ENCODE data around the gene EEIG1.
A peak's percentile ranks its signal among the peaks of the same experiment; 100 is the strongest.

EEIG1 gene

GRCh38 chr9:127945942-127946341 is 34.8 kb downstream of the EEIG1 start:
- H3K27me3 Mint-ChIP-seq (ENCODE audit: low read depth) = no peaks in the 10 kb centered on the region
- H3K9me3 Mint-ChIP-seq = no peaks in the 10 kb centered on the region
- H3K4me1 Mint-ChIP-seq = peaks cover 35% of the 10 kb centered on the region
- peaks cover 16% of the 10 kb centered on the region for H3K36me3 Mint-ChIP-seq (ENCODE audit: low read depth)
- H3K27ac Mint-ChIP-seq = no peak overlapping the region
- TF ChIP-seq, protein P1, sequence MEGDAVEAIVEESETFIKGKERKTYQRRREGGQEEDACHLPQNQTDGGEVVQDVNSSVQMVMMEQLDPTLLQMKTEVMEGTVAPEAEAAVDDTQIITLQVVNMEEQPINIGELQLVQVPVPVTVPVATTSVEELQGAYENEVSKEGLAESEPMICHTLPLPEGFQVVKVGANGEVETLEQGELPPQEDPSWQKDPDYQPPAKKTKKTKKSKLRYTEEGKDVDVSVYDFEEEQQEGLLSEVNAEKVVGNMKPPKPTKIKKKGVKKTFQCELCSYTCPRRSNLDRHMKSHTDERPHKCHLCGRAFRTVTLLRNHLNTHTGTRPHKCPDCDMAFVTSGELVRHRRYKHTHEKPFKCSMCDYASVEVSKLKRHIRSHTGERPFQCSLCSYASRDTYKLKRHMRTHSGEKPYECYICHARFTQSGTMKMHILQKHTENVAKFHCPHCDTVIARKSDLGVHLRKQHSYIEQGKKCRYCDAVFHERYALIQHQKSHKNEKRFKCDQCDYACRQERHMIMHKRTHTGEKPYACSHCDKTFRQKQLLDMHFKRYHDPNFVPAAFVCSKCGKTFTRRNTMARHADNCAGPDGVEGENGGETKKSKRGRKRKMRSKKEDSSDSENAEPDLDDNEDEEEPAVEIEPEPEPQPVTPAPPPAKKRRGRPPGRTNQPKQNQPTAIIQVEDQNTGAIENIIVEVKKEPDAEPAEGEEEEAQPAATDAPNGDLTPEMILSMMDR (IDR thresholded peaks at IDR 0.05; ENCODE audit: unreplicated experiment in 3 of 3) = no peak
- H3K4me3 Mint-ChIP-seq = no peak overlapping the region

DNA sequence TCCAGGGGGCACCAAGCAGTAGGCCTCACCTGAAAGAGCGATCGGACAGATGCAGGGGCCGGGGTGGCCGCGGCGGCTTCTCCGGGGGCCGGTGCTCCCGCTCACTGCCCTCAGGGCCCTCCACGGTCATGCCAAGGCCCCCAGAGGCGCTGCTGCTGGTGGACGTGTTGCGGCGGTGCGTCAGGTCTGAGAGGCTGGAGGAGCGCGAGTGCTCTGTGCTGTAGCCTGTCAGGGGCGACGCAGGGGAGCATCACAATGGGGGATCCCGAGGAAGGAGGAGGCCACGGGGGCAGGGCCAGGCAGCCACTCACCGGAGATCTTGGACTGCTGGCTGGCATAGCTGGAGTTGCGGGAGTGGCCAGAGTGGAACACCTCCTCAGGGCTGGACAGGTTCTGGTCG is 35.5 kb downstream of the EEIG1 start:
- H3K36me3 Mint-ChIP-seq (ENCODE audit: low read depth) = peaks cover 16% of the 10 kb centered on the region
- no peak overlapping the region for H3K27ac Mint-ChIP-seq
- no peaks in the 10 kb centered on the region for H3K9me3 Mint-ChIP-seq
- peaks cover 35% of the 10 kb centered on the region for H3K4me1 Mint-ChIP-seq
- H3K27me3 Mint-ChIP-seq (ENCODE audit: low read depth) = no peaks in the 10 kb centered on the region
- TF ChIP-seq, protein P1 (IDR thresholded peaks at IDR 0.05; ENCODE audit: unreplicated experiment in 3 of 3) = no peak
- H3K4me3 Mint-ChIP-seq = no peak overlapping the region

DNA sequence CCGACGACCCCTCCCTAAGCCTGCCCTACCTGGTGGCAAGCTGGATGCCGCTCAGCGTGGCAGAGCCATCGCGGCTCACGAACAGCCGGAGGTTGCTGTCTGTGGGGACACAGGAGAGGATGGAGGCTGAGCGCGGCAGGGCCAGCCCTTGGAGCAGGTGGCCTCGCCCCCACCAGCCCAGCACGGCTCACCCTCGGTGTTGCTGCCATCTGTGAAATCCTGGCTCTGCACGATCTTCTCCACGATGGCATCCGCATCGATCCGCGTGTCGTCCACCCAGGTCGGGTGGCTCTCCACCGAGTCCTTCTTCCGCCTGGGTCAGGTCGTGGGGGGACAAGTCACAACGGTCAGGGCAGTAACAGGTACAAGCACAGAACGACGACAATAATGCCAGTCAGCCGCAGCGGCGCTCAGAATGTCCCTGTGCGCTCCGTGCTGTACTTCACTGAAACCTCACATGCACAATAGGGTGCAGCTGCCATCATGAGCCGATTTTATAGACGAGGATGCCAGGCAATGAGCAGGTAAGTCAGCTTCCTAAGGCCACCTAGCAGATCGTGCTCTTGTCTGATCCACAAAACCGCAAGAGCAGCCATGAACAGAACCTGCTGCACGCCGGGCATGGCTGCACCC is 36.1 kb downstream of the EEIG1 start:
- Mint-ChIP-seq H3K9me3 (no peaks in the 10 kb centered on the region), H3K27me3 (ENCODE audit: low read depth) (no peaks in the 10 kb centered on the region), H3K4me3 (no peak overlapping the region), H3K27ac (no peak overlapping the region), H3K36me3 (ENCODE audit: low read depth) (peaks cover 16% of the 10 kb centered on the region), H3K4me1 (peaks cover 32% of the 10 kb centered on the region)
- TF ChIP-seq, protein P1 (IDR thresholded peaks at IDR 0.05; ENCODE audit: unreplicated experiment in 3 of 3) = no peak

GRCh38 chr9:127943731-127944144 is 37.1 kb downstream of the EEIG1 start:
- Mint-ChIP-seq H3K36me3 (ENCODE audit: low read depth) (peaks cover 16% of the 10 kb centered on the region), H3K27me3 (ENCODE audit: low read depth) (no peaks in the 10 kb centered on the region), H3K27ac (peak overlapping the region in 1 of 3 experiments; percentile 12), H3K4me3 (no peak overlapping the region), H3K9me3 (no peaks in the 10 kb centered on the region), H3K4me1 (peaks cover 32% of the 10 kb centered on the region)
- TF ChIP-seq, protein P1 (IDR thresholded peaks at IDR 0.05; ENCODE audit: unreplicated experiment in 3 of 3) = peak; percentile 78 to 86 (median 81)

GRCh38 chr9:127943011-127943662 is 37.7 kb downstream of the EEIG1 start:
- H3K9me3 Mint-ChIP-seq = no peaks in the 10 kb centered on the region
- TF ChIP-seq, protein P1 (IDR thresholded peaks at IDR 0.05; ENCODE audit: unreplicated experiment in 3 of 3) = no peak
- peak overlapping the region; percentile 28 to 56 (median 30) for H3K27ac Mint-ChIP-seq
- peaks cover 32% of the 10 kb centered on the region for H3K4me1 Mint-ChIP-seq
- no peaks in the 10 kb centered on the region for H3K27me3 Mint-ChIP-seq (ENCODE audit: low read depth)
- H3K4me3 Mint-ChIP-seq = no peak overlapping the region
- peaks cover 16% of the 10 kb centered on the region for H3K36me3 Mint-ChIP-seq (ENCODE audit: low read depth)
